Osteoblast (primary cell): Measurements from ENCODE around the gene SCRN3. TPM values are rescaled to one million over a fixed set of nuclear protein-coding genes. Genes with fewer than 3 reads are reported as not detected.

Source experiments
- DNase-seq: peaks from one replicate; pipeline ENCODE4 v3.0.0; 2011; ENCODE audit warnings: low spot score, mixed read lengths; ENCODE audit not compliant: insufficient read length; ENCODE audit errors: missing footprints
- H2AFZ ChIP-seq: 2 replicates; pipeline ENCODE4 v1.6.0; 2011; ENCODE audit warnings: mild to moderate bottlenecking, low read length
- H3K27ac ChIP-seq: 2 replicates; pipeline ENCODE4 v1.5.1; 2011; ENCODE audit warnings: mild to moderate bottlenecking, low read depth, low read length, moderate library complexity
- H3K27me3 ChIP-seq: 2 replicates; pipeline ENCODE4 v1.6.0; 2012; ENCODE audit warnings: mild to moderate bottlenecking, control low read depth, inconsistent platforms, low read length, moderate library complexity; ENCODE audit not compliant: insufficient read depth
- H3K36me3 ChIP-seq: 2 replicates; pipeline ENCODE4 v1.5.1; 2011; ENCODE audit warnings: mild to moderate bottlenecking, low read length, control low read depth, moderate library complexity; ENCODE audit not compliant: insufficient read depth
- H3K4me1 ChIP-seq: 2 replicates; pipeline ENCODE4 v1.5.1; 2011; ENCODE audit warnings: mild to moderate bottlenecking, low read length, control low read depth, moderate library complexity; ENCODE audit not compliant: insufficient read depth
- H3K4me2 ChIP-seq: 2 replicates; pipeline ENCODE4 v1.6.0; 2011; ENCODE audit warnings: mild to moderate bottlenecking, low read length; ENCODE audit not compliant: insufficient read depth
- H3K4me3 ChIP-seq: fragments of 200-600 bp; sonication (generic); 3 replicates; pipeline ENCODE4 v1.5.1; 2012; ENCODE audit warnings: mild to moderate bottlenecking, low read length, inconsistent platforms; ENCODE audit not compliant: insufficient read depth
- H3K79me2 ChIP-seq: 2 replicates; pipeline ENCODE4 v1.6.0; 2012; ENCODE audit warnings: mild to moderate bottlenecking, low read length, control low read depth, inconsistent platforms; ENCODE audit not compliant: insufficient read depth
- H3K9me3 ChIP-seq: 2 replicates; pipeline ENCODE4 v1.5.1; 2011; ENCODE audit warnings: low read depth, low read length, control low read depth
- H4K20me1 ChIP-seq: 2 replicates; pipeline ENCODE4 v1.6.0; 2012; ENCODE audit warnings: mild to moderate bottlenecking, low read length, control low read depth; ENCODE audit not compliant: insufficient read depth
- CTCF ChIP-seq: IDR thresholded peaks from 2 replicates; pipeline ENCODE4 v1.5.1; 2011; ENCODE audit warnings: mild to moderate bottlenecking, low read depth, low read length, moderate library complexity; ENCODE audit errors: extremely low read depth
- total RNA-seq: library from RNA; depleted of rRNA; stranded (reverse); fragments of >200 nt; gene quantifications from 2 replicates; pipeline ENCODE4 v1.2.3, GENCODE V29; 2012

Gene SCRN3
- total RNA-seq, 1 donor: 29.7 TPM

GRCh38 chr2:174365571-174365970 lies 30.0 kb upstream of the SCRN3 start:
- Histone ChIP-seq H3K4me1 (no peaks in the 10 kb centered on the region), H3K27me3 (no peaks in the 10 kb centered on the region), H3K79me2 (no peaks in the 10 kb centered on the region), H3K9me3 (no peaks in the 10 kb centered on the region), H3K36me3 (peaks cover 16% of the 10 kb centered on the region), H3K4me3 (no peak overlapping the region), H3K4me2 (no peak overlapping the region), H2AFZ (no peak overlapping the region), H3K27ac (no peak overlapping the region), H4K20me1 (no peaks in the 10 kb centered on the region)
- TF ChIP-seq CTCF: no peak
- DNase-seq: no peak

DNA sequence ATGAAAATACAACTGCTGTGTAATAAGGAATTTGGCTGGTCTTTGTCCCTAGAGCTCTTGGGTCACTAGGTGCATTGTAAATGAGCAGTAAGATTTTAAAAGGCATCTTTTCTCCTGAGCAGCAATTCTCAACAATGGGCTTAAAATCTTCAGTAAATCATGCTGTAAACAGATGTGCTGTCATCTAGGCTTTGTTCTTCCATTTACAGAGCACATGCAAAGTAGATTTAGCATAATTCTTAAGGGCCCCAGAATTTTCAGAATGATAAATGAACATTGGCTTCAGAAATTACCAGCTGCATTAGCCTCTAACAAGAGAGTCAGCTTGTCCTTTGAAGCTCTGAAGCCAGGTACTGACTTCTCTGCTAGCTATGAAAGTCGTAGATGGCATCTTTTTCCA lies 26.8 kb upstream of the SCRN3 start:
- no peak overlapping the region for H3K4me2 ChIP-seq
- no peak for TF ChIP-seq CTCF
- no peaks in the 10 kb centered on the region for H4K20me1 ChIP-seq
- H3K27me3 ChIP-seq: no peaks in the 10 kb centered on the region
- H3K79me2 ChIP-seq: no peaks in the 10 kb centered on the region
- no peak overlapping the region for H2AFZ ChIP-seq
- no peaks in the 10 kb centered on the region for H3K4me1 ChIP-seq
- no peaks in the 10 kb centered on the region for H3K9me3 ChIP-seq
- H3K36me3 ChIP-seq: peaks cover 21% of the 10 kb centered on the region
- DNase-seq: no peak
- H3K27ac ChIP-seq: no peak overlapping the region
- no peak overlapping the region for H3K4me3 ChIP-seq

DNA sequence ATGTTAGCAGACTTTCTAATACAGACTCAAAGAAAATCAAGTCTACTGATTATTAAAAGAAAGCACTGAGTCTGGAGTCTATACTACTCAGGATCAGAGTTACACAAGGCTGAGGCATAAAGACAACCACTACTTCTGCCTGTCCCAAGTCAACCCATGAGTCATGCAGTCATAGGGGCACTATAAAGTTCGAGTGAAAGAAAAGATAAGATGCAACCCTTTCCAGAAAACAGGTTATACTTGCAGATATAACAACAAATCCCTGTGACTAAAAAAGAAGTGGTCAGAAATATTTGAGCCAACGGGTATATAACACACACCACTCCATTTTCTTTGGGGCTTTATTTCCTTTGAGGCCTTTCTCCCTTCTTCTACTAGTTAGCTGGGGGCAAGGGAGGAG lies 18.6 kb upstream of the SCRN3 start:
- Histone ChIP-seq H3K79me2 (no peaks in the 10 kb centered on the region), H2AFZ (no peak overlapping the region), H3K4me3 (no peak overlapping the region), H3K9me3 (no peaks in the 10 kb centered on the region), H3K27ac (no peak overlapping the region), H3K4me2 (no peak overlapping the region), H3K4me1 (peaks cover 6% of the 10 kb centered on the region), H4K20me1 (peaks cover 4% of the 10 kb centered on the region), H3K36me3 (peaks cover 53% of the 10 kb centered on the region), H3K27me3 (no peaks in the 10 kb centered on the region)
- no peak for DNase-seq
- no peak for TF ChIP-seq CTCF

GRCh38 chr2:174383796-174384195 lies 11.7 kb upstream of the SCRN3 start:
- Histone ChIP-seq H2AFZ (no peak overlapping the region), H3K4me3 (no peak overlapping the region)
- no peak for TF ChIP-seq CTCF

More at GRCh38 chr2:174383796-174384195, 11.7 kb upstream of the SCRN3 start:
- no peaks in the 10 kb centered on the region for H3K9me3 ChIP-seq
- H3K4me1 ChIP-seq: no peaks in the 10 kb centered on the region
- peaks cover 40% of the 10 kb centered on the region for H3K36me3 ChIP-seq
- H3K79me2 ChIP-seq: peaks cover 18% of the 10 kb centered on the region
- peaks cover 7% of the 10 kb centered on the region for H4K20me1 ChIP-seq
- no peak for DNase-seq
- H3K4me2 ChIP-seq: no peak overlapping the region
- H3K27me3 ChIP-seq: no peaks in the 10 kb centered on the region
- no peak overlapping the region for H3K27ac ChIP-seq
